Fibroblast of lung (primary cell): ENCODE measurements around the gene ETV6. TPM values are rescaled to one million over a fixed set of nuclear protein-coding genes. Genes with fewer than 3 reads are reported as not detected.

Experiments
- DNase-seq, 2 donors: peaks; one replicate each; pipeline versions ENCODE4 v3.0.0 to v3.0.0-alpha.2; 2010; ENCODE audit warnings: low read depth in 2 of 2
- H2AFZ ChIP-seq: 2 replicates; pipeline ENCODE4 v1.5.1; 2012; ENCODE audit warnings: low read length, control low read depth, inconsistent platforms
- H3K27ac ChIP-seq: 2 replicates; pipeline ENCODE4 v1.5.1; 2011; ENCODE audit warnings: low read length, control low read depth; ENCODE audit not compliant: insufficient read depth
- H3K27me3 ChIP-seq: 2 replicates; pipeline ENCODE4 v1.5.1; 2011; ENCODE audit warnings: mild to moderate bottlenecking, low read length; ENCODE audit not compliant: control insufficient read depth, insufficient read depth
- H3K36me3 ChIP-seq: 2 replicates; pipeline ENCODE4 v1.5.1; 2011; ENCODE audit warnings: low read length; ENCODE audit not compliant: control insufficient read depth, insufficient read depth
- H3K4me1 ChIP-seq: 2 replicates; pipeline ENCODE4 v1.5.1; 2011; ENCODE audit warnings: low read length; ENCODE audit not compliant: control insufficient read depth, insufficient read depth; ENCODE audit errors: extremely low read depth
- H3K4me2 ChIP-seq: 2 replicates; pipeline ENCODE4 v1.5.1; 2011; ENCODE audit warnings: low read length, control low read depth; ENCODE audit not compliant: insufficient read depth; ENCODE audit errors: extremely low read depth
- H3K4me3 ChIP-seq, 4 experiments: fragments of 200-600 bp in 1 of 4; sonication (generic) in 1 of 4; replicated peaks in 1 of 4; 2 replicates each; pipeline ENCODE4 v1.5.1; 2011 to 2016; ENCODE audit warnings: low read length in 4 of 4, low read depth in 3 of 4, mild to moderate bottlenecking in 3 of 4, control low read depth in 2 of 4, inconsistent platforms in 1 of 4, mixed read lengths in 1 of 4; ENCODE audit not compliant: insufficient read depth in 1 of 4; ENCODE audit errors: control extremely low read depth in 1 of 4
- H3K79me2 ChIP-seq: 2 replicates; pipeline ENCODE4 v1.5.1; 2012; ENCODE audit warnings: mild to moderate bottlenecking, low read length, inconsistent platforms; ENCODE audit not compliant: control insufficient read depth, insufficient read depth
- H3K9ac ChIP-seq: 2 replicates; pipeline ENCODE4 v1.5.1; 2011; ENCODE audit warnings: mild to moderate bottlenecking, low read length, control low read depth; ENCODE audit not compliant: insufficient read depth
- H3K9me3 ChIP-seq: 2 replicates; pipeline ENCODE4 v1.5.1; 2012; ENCODE audit warnings: low read depth, low read length; ENCODE audit not compliant: control insufficient read depth, insufficient read depth
- H4K20me1 ChIP-seq: 2 replicates; pipeline ENCODE4 v1.5.1; 2011; ENCODE audit warnings: low read length; ENCODE audit not compliant: control insufficient read depth, insufficient read depth; ENCODE audit errors: extremely low read depth
- EZH2 ChIP-seq: IDR thresholded peaks from 2 replicates; pipeline ENCODE4 v1.5.1; 2012; ENCODE audit warnings: low read length, control low read depth, mild to moderate bottlenecking; ENCODE audit errors: missing control alignments
- polyA plus RNA-seq, 2 donors: library from polyadenylated mRNA; depleted of rRNA in 1 of 2; stranded (reverse) in 1 of 2; unstranded in 1 of 2; fragments of >200 nt; gene quantifications; 2 replicates each; pipeline ENCODE4 v1.2.1, GENCODE V29; 2011 to 2012; ENCODE audit warnings: missing spikeins in 1 of 2
- total RNA-seq: library from RNA; depleted of rRNA; stranded (reverse); fragments of >200 nt; gene quantifications from 2 replicates; pipeline ENCODE4 v1.2.1, GENCODE V29; 2014
- TF ChIP-seq, protein P1 (sequence below), 2 donors: IDR thresholded peaks in 1 of 2; conservative IDR thresholded peaks in 1 of 2; 1 replicate in 1 of 2; 2 replicates in 1 of 2; pipeline ENCODE4 v1.5.1; 2011 to 2012; ENCODE audit warnings: low read length in 2 of 2, control low read depth in 1 of 2, inconsistent platforms in 1 of 2, low read depth in 1 of 2, mild to moderate bottlenecking in 1 of 2

Gene ETV6
- total and polyA plus RNA-seq, 2 donors (not counting 1 experiment from before 2014, with no cell fraction given), result 4.3 to 8.9 TPM

DNA sequence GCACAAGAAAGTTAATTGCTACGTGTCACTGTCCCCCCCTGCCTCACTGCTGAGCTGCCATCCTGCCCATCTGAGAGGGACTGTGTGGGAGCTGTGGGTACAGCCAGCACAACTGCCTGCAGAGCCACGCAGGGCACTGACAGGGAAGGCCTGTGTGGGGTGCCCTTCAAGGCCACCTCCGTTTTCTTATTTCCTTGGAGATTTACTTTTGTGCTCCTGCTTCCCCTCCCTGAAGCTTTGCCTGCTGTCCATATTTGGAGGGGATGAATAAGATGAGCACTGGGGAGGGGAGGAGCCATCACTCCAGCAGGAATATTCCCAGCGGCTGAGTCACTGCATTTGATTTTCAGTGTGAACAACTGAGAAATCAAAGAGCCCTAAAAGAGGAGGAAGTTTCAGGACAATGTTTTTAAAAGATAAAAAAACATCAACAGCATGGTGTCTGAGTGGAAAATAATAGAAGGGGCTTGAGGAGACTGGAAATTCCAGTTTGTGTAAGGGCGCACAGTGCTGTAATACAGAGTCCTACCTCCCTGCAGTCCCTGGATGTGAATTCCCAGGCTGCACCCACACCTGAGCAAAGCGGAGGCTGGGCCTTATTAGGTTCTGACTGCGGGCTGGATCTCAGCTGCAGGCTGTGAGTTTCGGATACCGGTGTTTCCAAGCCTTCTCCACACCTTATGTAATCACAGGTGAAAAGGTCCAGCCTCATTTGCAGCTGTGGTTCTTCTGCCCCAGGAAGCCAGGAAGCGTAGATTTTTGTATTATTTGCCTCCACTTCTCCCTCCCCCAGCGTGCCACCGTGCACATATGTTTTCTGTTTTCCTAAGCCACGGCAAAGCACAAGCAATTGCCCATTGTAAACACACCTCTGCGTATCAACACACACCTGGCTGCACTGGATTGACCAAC, 228.7 kb downstream of the ETV6 start:
- Histone ChIP-seq H3K27ac (no peak overlapping the region), H3K4me3 (no peak overlapping the region), H3K4me2 (peak overlapping the region; percentile 37), H2AFZ (peak overlapping the region; percentile 10), H3K36me3 (no peaks in the 10 kb centered on the region), H3K27me3 (no peaks in the 10 kb centered on the region), H3K9me3 (no peaks in the 10 kb centered on the region), H3K4me1 (peaks cover 8% of the 10 kb centered on the region), H3K79me2 (no peaks in the 10 kb centered on the region), H4K20me1 (no peaks in the 10 kb centered on the region), H3K9ac (no peak overlapping the region)
- peak; percentile 66 to 85 for DNase-seq
- TF ChIP-seq EZH2, result no peak
- TF ChIP-seq, protein P1, sequence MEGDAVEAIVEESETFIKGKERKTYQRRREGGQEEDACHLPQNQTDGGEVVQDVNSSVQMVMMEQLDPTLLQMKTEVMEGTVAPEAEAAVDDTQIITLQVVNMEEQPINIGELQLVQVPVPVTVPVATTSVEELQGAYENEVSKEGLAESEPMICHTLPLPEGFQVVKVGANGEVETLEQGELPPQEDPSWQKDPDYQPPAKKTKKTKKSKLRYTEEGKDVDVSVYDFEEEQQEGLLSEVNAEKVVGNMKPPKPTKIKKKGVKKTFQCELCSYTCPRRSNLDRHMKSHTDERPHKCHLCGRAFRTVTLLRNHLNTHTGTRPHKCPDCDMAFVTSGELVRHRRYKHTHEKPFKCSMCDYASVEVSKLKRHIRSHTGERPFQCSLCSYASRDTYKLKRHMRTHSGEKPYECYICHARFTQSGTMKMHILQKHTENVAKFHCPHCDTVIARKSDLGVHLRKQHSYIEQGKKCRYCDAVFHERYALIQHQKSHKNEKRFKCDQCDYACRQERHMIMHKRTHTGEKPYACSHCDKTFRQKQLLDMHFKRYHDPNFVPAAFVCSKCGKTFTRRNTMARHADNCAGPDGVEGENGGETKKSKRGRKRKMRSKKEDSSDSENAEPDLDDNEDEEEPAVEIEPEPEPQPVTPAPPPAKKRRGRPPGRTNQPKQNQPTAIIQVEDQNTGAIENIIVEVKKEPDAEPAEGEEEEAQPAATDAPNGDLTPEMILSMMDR (conservative IDR thresholded peaks at IDR 0.05 in 1 of 2, IDR thresholded peaks at IDR 0.05 in 1 of 2; ENCODE audit: low read depth in 1 of 2, low read length in 2 of 2), result no peak

DNA sequence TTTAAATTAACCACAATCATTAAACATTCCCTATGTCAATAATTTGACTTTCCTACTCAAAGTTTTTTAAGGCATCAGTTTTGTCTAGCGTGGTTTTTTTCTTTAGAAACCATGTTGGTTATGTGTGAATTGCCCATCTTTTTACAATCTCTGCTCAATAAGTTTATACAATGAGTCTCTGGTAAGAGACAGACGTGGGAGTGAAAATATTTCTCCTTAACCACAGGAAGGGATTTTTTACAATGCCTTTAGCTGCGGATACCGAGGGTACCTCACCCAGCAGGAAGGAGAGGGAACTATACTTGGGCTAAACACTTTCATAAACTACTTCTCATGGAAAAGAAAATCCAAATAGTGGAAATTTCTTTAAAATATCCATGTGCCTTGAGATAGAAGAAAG, 229.8 kb downstream of the ETV6 start:
- Histone ChIP-seq H2AFZ (no peak overlapping the region), H3K27me3 (no peaks in the 10 kb centered on the region), H3K79me2 (no peaks in the 10 kb centered on the region), H3K9me3 (no peaks in the 10 kb centered on the region), H3K4me1 (peaks cover 8% of the 10 kb centered on the region), H3K4me3 (no peak overlapping the region), H3K36me3 (no peaks in the 10 kb centered on the region), H3K4me2 (no peak overlapping the region), H4K20me1 (no peaks in the 10 kb centered on the region), H3K9ac (no peak overlapping the region), H3K27ac (no peak overlapping the region)
- TF ChIP-seq, protein P1 (conservative IDR thresholded peaks at IDR 0.05 in 1 of 2, IDR thresholded peaks at IDR 0.05 in 1 of 2; ENCODE audit: low read depth in 1 of 2, low read length in 2 of 2), result no peak
- TF ChIP-seq EZH2, result no peak
- peak in 1 of 2 donors; percentile 86 for DNase-seq

- no peak overlapping the region for H2AFZ ChIP-seq
- no peaks in the 10 kb centered on the region for H4K20me1 ChIP-seq
- no peak for DNase-seq
- H3K9ac ChIP-seq, result no peak overlapping the region
- no peak overlapping the region for H3K4me2 ChIP-seq
- no peaks in the 10 kb centered on the region for H3K27me3 ChIP-seq
- no peaks in the 10 kb centered on the region for H3K36me3 ChIP-seq
- H3K79me2 ChIP-seq, result no peaks in the 10 kb centered on the region
- TF ChIP-seq, protein P1 (conservative IDR thresholded peaks at IDR 0.05 in 1 of 2, IDR thresholded peaks at IDR 0.05 in 1 of 2; ENCODE audit: low read depth in 1 of 2, low read length in 2 of 2), result no peak
- no peak for TF ChIP-seq EZH2
- H3K9me3 ChIP-seq, result no peaks in the 10 kb centered on the region
- H3K4me1 ChIP-seq, result peaks cover 8% of the 10 kb centered on the region
- no peak overlapping the region for H3K27ac ChIP-seq
- no peak overlapping the region for H3K4me3 ChIP-seq
Measured at GRCh38 chr12:11880381-11880780, 230.9 kb downstream of the ETV6 start.
